SK-N-SH treated with all-trans-retinoic acid at 6 μM for 48 hours (cell line): ENCODE results near the gene SCGB1D4.

Source experiments
- BACH2 ChIP-seq: fragments of 250-450 bp; sonication (Bioruptor Pico); IDR thresholded peaks from 2 replicates; pipeline ENCODE4 v1.9.0; 2021; ENCODE audit warnings: mild to moderate bottlenecking, borderline replicate concordance
- ESRRG ChIP-seq: fragments of 250-450 bp; sonication (Bioruptor Pico); IDR thresholded peaks from 2 replicates; pipeline ENCODE4 v1.6.1; 2021; ENCODE audit warnings: mild to moderate bottlenecking
- GLIS3 ChIP-seq: fragments of 250-450 bp; sonication (Bioruptor Pico); IDR thresholded peaks from 2 replicates; pipeline ENCODE4 v1.5.0; 2020; ENCODE audit warnings: mild to moderate bottlenecking, moderate library complexity
- ISL1 ChIP-seq: fragments of 250-450 bp; sonication (Bioruptor Pico); IDR thresholded peaks from 2 replicates; pipeline ENCODE4 v2.1.2; 2022; ENCODE audit warnings: mild to moderate bottlenecking, moderate library complexity
- OSR1 ChIP-seq: fragments of 250-450 bp; sonication (Bioruptor Pico); IDR thresholded peaks from 2 replicates; pipeline ENCODE4 v1.8.0; 2022; ENCODE audit warnings: moderate library complexity, mild to moderate bottlenecking, inconsistent platforms
- PPARA ChIP-seq: fragments of 250-450 bp; sonication (Bioruptor Pico); IDR thresholded peaks from 2 replicates; pipeline ENCODE4 v1.5.0; 2020; ENCODE audit warnings: mild to moderate bottlenecking, borderline replicate concordance
- RARB ChIP-seq: fragments of 250-450 bp; sonication (Bioruptor Pico); IDR thresholded peaks from 2 replicates; pipeline ENCODE4 v1.8.0; 2021; ENCODE audit warnings: mild to moderate bottlenecking, moderate library complexity
- TCF4 ChIP-seq: fragments of 250-450 bp; sonication (Bioruptor Pico); IDR thresholded peaks from 2 replicates; pipeline ENCODE4 v1.8.0; 2021; ENCODE audit warnings: mild to moderate bottlenecking, moderate library complexity, borderline replicate concordance
- TOX ChIP-seq: fragments of 250-450 bp; sonication (Bioruptor Pico); IDR thresholded peaks from 2 replicates; pipeline ENCODE4 v1.8.0; 2021; ENCODE audit warnings: mild to moderate bottlenecking, moderate library complexity, borderline replicate concordance
- ZFP3 ChIP-seq: fragments of 250-450 bp; sonication (Bioruptor Pico); IDR thresholded peaks from 2 replicates; pipeline ENCODE4 v1.5.0; 2020; ENCODE audit warnings: mild to moderate bottlenecking, moderate library complexity
- ZFP30 ChIP-seq: fragments of 450-650 bp; formaldehyde crosslinking; IDR thresholded peaks from 2 replicates; pipeline ENCODE4 v1.5.0; 2022; ENCODE audit warnings: mild to moderate bottlenecking, moderate library complexity
- ZNF8 ChIP-seq: fragments of 450-650 bp; formaldehyde crosslinking; IDR thresholded peaks from 2 replicates; pipeline ENCODE4 v1.5.0; 2020; ENCODE audit warnings: mild to moderate bottlenecking, moderate library complexity
- TF ChIP-seq, protein P1 (sequence below): fragments of 250-450 bp; sonication (Bioruptor Pico); IDR thresholded peaks from 2 replicates; pipeline ENCODE4 v1.8.0; 2020; ENCODE audit warnings: mild to moderate bottlenecking, moderate library complexity, borderline replicate concordance
- TF ChIP-seq, protein P2 (sequence below): fragments of 250-450 bp; sonication (Bioruptor Pico); IDR thresholded peaks from 2 replicates; pipeline ENCODE4 v1.8.0; 2021; ENCODE audit warnings: low read depth, mild to moderate bottlenecking, moderate library complexity, borderline replicate concordance

DNA sequence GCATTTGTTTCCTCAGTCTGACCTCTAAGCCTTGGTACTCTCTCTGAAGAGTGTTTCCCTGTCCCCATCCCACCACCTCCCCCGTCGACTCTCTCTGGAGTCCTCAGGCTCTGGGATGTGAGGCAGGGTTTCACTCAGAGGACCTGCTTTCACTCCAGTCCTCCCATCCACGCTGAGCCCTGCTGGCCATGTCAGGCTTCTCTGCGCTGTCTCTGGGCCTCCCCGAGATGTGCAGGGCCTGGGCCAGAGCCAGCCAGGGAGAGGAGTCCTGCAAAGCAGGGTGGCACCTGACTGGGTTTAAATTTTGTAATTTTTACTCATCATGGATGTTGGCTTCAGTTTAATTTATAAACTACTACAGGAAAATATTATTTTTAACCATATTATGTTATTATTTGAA lies 25.6 kb downstream of the SCGB1D4 start:
- TF ChIP-seq RARB (CRISPR knock-in tag), result no peak
- no peak for TF ChIP-seq ISL1 (CRISPR knock-in tag)
- TF ChIP-seq, protein P1, sequence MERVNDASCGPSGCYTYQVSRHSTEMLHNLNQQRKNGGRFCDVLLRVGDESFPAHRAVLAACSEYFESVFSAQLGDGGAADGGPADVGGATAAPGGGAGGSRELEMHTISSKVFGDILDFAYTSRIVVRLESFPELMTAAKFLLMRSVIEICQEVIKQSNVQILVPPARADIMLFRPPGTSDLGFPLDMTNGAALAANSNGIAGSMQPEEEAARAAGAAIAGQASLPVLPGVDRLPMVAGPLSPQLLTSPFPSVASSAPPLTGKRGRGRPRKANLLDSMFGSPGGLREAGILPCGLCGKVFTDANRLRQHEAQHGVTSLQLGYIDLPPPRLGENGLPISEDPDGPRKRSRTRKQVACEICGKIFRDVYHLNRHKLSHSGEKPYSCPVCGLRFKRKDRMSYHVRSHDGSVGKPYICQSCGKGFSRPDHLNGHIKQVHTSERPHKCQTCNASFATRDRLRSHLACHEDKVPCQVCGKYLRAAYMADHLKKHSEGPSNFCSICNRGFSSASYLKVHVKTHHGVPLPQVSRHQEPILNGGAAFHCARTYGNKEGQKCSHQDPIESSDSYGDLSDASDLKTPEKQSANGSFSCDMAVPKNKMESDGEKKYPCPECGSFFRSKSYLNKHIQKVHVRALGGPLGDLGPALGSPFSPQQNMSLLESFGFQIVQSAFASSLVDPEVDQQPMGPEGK (CRISPR knock-in tag), result no peak
- TF ChIP-seq ZNF8, result no peak
- TF ChIP-seq TOX (CRISPR knock-in tag), result no peak
- no peak for TF ChIP-seq BACH2 (CRISPR knock-in tag)
- no peak for TF ChIP-seq GLIS3
- TF ChIP-seq, protein P2, sequence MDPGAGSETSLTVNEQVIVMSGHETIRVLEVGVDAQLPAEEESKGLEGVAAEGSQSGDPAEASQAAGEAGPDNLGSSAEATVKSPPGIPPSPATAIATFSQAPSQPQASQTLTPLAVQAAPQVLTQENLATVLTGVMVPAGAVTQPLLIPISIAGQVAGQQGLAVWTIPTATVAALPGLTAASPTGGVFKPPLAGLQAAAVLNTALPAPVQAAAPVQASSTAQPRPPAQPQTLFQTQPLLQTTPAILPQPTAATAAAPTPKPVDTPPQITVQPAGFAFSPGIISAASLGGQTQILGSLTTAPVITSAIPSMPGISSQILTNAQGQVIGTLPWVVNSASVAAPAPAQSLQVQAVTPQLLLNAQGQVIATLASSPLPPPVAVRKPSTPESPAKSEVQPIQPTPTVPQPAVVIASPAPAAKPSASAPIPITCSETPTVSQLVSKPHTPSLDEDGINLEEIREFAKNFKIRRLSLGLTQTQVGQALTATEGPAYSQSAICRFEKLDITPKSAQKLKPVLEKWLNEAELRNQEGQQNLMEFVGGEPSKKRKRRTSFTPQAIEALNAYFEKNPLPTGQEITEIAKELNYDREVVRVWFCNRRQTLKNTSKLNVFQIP, result no peak
- TF ChIP-seq TCF4 (CRISPR knock-in tag), result no peak
- TF ChIP-seq PPARA (CRISPR knock-in tag), result no peak
- no peak for TF ChIP-seq ESRRG
- TF ChIP-seq ZFP30, result no peak
- no peak for TF ChIP-seq OSR1 (CRISPR knock-in tag)
- TF ChIP-seq ZFP3 (CRISPR knock-in tag), result no peak
